ENCODE results near the gene COL26A1. TPM values are rescaled to one million over a fixed set of nuclear protein-coding genes. Genes with fewer than 3 reads are reported as not detected.

COL26A1 gene
- total RNA-seq, 3 donors from 2014 or later = not detected

GRCh38 chr7:101386177-101386557, 23.5 kb downstream of the COL26A1 start:
- Histone ChIP-seq H3K36me3 (ENCODE audit: low read depth) (no peaks in the 10 kb centered on the region), H3K4me1 (ENCODE audit: low read depth) (no peaks in the 10 kb centered on the region), H3K9me3 (no peaks in the 10 kb centered on the region), H3K4me3 (no peak overlapping the region)
- no peak for DNase-seq
- no peak for ATAC-seq
- TF ChIP-seq CTCF (IDR thresholded peaks at IDR 0.05) = no peak
- intact Hi-C loops (cut with DNase I, micrococcal nuclease) = no loop called here

GRCh38 chr7:101386558-101387231, 24.0 kb downstream of the COL26A1 start:
- Histone ChIP-seq H3K9me3 (no peaks in the 10 kb centered on the region), H3K4me3 (no peak overlapping the region), H3K36me3 (ENCODE audit: low read depth) (no peaks in the 10 kb centered on the region), H3K4me1 (ENCODE audit: low read depth) (no peaks in the 10 kb centered on the region)
- intact Hi-C loops (cut with DNase I, micrococcal nuclease) = no loop called here
- DNase-seq (no peak), ATAC-seq (peak; percentile 40)
- TF ChIP-seq CTCF (IDR thresholded peaks at IDR 0.05) = no peak

- DNase-seq (peak in 1 of 3 donors; percentile 5), ATAC-seq (peak; percentile 54)
- no peaks in the 10 kb centered on the region for H3K4me1 ChIP-seq (ENCODE audit: low read depth)
- H3K4me3 ChIP-seq = no peak overlapping the region
- H3K9me3 ChIP-seq = no peaks in the 10 kb centered on the region
- TF ChIP-seq CTCF (IDR thresholded peaks at IDR 0.05) = no peak
- intact Hi-C loops (cut with DNase I, micrococcal nuclease) = no loop called here
- no peaks in the 10 kb centered on the region for H3K36me3 ChIP-seq (ENCODE audit: low read depth)
Measured at GRCh38 chr7:101390901-101391301, 28.2 kb downstream of the COL26A1 start.

GRCh38 chr7:101391991-101392390, 29.3 kb downstream of the COL26A1 start:
- intact Hi-C loops (cut with DNase I, micrococcal nuclease) = no loop called here
- Histone ChIP-seq H3K4me3 (no peak overlapping the region), H3K4me1 (ENCODE audit: low read depth) (no peaks in the 10 kb centered on the region), H3K36me3 (ENCODE audit: low read depth) (no peaks in the 10 kb centered on the region), H3K9me3 (no peaks in the 10 kb centered on the region)
- no peak for TF ChIP-seq CTCF (IDR thresholded peaks at IDR 0.05)
- ATAC-seq = no peak
- no peak for DNase-seq

GRCh38 chr7:101393865-101394264, 31.2 kb downstream of the COL26A1 start:
- Histone ChIP-seq H3K4me1 (ENCODE audit: low read depth) (no peaks in the 10 kb centered on the region), H3K36me3 (ENCODE audit: low read depth) (no peaks in the 10 kb centered on the region), H3K9me3 (no peaks in the 10 kb centered on the region), H3K4me3 (no peak overlapping the region)
- ATAC-seq = no peak
- no peak for TF ChIP-seq CTCF (IDR thresholded peaks at IDR 0.05)
- DNase-seq = no peak
- intact Hi-C loops (cut with DNase I, micrococcal nuclease) = no loop called here

GRCh38 chr7:101395376-101395775, 32.7 kb downstream of the COL26A1 start:
- no peaks in the 10 kb centered on the region for H3K9me3 ChIP-seq
- TF ChIP-seq CTCF (IDR thresholded peaks at IDR 0.05) = no peak
- ATAC-seq (no peak), DNase-seq (no peak)
- intact Hi-C loops (cut with DNase I, micrococcal nuclease) = no loop called here
- H3K4me1 ChIP-seq (ENCODE audit: low read depth) = no peaks in the 10 kb centered on the region
- H3K36me3 ChIP-seq (ENCODE audit: low read depth) = no peaks in the 10 kb centered on the region
- no peak overlapping the region for H3K4me3 ChIP-seq
